ENCODE measurements around the gene ATP5PD.
"Not testable (repeated sequence)": the region's sequence is repeated elsewhere in the genome, so short reads cannot be mapped to it uniquely, and the experiment has no call there.

ATP5PD gene

DNA sequence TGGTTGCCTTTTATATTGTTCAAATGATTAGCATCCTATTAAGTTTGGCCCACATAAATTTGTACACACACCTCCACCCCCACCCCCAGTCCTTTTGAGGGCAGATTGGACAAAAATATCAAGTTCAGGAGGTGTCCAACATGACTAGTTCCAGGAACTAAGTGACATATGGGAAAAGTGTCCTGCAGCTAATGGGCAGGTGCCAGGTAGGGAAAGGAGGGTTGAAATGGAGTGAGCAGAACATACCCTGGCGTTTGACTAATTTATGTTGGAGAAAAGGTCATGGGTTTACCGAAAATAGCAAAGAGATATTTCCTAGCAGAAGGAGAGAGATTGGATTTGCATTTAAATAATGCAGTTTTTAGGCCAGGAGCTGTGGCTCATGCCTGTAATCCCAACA is 5.2 kb upstream of the ATP5PD start:
- DNase-seq (ENCODE audit: low read depth), result no peak

DNA sequence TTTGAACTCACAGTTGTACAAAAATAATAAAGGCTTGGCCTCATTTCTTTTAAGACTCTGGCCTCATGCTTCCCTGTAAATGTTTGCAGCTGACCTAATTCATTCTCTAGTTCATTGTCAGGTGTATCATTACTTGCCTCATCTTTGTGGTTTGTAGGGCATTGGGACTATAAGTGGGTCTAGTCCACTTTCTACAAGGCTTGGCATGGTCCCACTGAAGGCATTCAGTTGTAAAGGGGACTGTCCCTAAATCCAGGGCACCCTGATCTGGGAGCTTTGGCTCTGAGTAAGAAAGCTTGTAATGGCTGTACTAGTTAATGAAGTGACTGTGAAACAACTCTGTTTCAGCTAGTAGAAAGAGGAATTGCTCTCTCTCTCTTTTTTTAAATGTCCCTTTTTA is 2.9 kb upstream of the ATP5PD start:
- DNase-seq (ENCODE audit: low read depth), result no peak

DNA sequence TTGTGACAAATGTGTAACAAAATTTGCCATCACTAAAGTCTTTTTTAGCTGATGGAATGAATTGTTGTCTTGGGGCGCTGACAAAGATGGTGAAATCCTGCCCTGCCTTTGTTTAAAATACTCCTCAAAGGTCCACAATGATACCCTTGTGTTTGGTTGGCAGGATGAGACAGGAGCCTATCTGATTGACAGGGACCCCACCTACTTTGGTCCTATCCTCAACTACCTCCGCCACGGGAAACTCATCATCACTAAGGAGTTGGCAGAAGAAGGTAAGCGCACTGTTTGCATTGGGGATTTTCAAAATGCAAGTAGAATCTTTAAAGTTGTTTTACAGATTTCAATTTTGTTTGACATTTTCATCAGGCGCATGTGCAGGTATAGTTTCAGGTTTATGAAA is 2.3 kb upstream of the ATP5PD start:
- DNase-seq (ENCODE audit: low read depth), result no peak

DNA sequence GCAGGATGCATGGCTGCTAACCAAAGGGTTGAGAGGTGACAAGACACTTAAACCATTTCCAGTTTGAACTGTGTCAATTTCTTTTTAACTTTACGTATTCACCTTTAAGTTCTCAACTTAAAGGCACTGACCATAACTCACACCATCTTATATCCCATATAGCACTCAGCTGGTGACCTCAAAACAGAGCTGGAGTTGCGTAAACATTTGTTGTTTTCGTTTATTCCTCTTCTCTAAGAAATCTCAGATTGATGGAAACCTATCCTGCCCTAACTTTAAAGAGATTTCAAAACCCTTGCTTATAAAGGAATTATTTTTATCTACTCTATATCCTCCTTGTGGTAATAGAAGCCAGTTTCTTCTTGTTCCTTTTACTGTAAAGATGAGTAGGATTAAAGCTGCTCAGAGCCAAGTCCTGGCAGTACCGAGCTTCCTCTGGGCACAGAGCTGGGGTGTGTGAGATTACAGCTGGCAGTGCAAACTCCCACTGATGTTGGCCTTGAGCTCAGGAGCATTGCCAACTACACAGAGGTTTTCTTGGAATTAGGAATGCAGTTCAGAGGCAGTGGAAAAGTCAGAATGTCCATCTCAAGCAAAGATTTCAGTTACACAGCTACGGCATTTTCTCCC is 1.6 kb upstream of the ATP5PD start:
- DNase-seq (ENCODE audit: low read depth), result no peak

DNA sequence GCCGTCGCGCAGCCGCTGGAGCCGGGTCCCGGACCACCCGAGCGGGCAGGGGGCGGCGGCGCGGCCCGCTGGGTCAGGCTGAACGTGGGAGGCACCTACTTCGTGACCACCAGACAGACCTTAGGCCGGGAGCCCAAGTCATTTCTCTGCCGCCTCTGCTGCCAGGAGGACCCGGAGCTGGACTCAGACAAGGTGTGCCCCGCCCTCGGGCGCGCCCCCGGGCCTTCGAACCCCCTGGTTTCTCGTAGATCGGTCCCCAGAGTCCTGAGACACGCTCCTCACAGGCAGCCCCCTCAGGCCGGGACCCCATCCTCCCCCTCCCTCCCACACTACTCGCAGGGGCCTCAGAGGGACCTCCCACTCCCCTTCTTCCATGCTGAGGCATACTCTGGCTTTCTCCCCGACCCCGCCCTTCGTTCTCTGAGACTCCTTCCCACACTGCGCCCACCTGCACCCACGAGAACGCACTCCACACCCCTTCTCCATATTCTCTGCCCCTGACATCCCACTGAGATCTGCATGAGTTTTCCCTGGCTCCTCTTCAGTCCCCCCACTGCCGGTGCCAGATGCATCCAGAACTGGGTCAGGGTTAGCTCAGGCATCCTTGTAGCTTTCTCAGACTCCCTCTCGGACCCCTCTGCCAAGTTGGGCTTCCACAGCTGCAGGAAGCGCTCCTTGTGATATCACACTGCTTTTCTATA is 779 bp upstream of the ATP5PD start:
- DNase-seq (ENCODE audit: low read depth), result no peak

DNA sequence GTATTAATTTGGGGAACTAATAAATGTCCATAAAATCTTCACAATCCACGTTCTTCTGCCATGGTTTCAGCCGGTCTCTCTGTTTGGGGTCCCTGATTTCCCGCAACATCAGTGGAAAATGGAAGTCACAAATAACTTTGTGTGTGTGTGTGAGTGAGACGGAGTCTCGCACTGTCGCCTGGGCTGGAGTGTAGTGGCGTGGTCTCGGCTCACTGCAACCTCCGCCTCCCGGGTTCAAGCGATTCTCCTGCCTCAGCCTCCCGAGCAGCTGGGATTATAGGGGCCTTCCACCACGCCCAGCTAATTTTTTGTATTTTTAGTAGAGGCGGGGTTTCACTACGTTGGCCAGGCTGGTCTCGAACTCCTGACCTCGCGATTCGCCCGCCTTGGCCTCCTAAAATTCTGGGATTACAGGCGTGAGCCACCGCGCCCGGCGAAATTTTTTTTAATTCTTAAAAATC is 793 bp downstream of the ATP5PD start:
- not testable (repeated sequence) for DNase-seq (ENCODE audit: low read depth)

DNA sequence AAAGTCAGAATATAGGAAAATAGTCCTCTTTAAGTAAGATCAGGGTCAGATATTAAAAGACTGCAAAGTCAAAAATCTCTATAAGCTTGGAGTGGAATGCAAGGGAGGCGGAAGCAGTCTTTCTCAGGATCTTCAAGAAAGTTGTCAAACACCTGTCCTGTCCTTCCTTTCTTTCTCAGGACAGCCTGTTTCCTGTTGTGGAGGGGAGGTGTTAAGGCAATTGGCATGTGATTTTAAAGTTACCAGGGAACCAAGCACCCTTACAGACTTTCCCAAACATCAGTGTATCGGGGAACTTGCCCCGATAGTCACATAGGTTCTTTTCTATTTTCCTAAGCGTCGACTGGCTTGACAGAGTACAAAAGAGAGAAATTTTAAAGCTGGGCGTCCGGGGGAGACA is 2.1 kb downstream of the ATP5PD start:
- DNase-seq (ENCODE audit: low read depth), result no peak

DNA sequence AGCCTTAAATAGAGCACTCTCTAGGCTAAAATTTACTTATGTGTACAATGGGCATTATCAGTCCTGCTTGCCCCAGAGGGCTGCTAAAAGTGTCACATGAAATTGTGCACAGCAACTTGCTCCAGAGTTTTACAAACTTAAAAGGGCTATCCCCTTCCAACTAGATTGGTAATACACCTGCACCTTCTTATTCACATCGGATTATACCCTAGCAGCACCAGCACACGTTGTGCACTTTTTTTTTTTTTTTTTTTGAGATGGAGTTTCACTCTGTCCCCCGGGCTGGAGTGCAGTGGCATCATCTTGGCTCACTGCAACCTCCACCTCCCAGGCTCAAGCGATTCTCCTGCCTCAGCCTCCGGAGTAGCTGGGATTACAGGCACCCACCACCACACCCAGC is 3.0 kb downstream of the ATP5PD start:
- DNase-seq (ENCODE audit: low read depth), result not testable (repeated sequence)

DNA sequence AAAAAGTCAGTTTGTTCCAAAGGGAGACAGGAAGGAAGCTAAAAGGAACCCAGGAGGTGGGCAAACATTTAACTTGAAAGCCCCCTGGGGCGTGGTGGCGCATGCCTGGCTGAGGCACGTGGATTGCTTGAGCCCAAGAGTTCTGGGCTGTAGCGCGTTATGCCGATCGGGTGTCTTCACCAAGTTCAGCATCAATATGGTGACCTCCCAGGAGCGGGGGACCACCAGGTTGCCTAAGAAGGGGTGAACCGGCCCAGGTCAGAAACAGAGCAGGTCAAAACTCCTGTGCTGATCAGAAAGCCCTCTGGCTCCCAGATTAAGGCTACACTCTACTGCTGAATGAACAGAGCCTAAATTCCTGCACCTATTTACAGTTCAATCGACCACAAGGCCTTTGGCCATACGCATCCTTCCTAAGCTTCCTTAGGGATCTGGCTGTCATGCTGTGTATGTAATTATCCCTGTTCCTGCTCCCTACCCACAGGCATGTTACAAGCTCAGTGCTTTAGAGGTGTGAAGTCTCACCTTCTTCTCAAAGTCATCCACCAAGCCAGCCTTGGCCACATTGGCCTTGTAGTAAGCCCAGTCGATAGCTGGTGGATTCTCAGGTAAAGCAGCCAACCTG is 5.0 kb downstream of the ATP5PD start:
- no peak for DNase-seq (ENCODE audit: low read depth)

DNA sequence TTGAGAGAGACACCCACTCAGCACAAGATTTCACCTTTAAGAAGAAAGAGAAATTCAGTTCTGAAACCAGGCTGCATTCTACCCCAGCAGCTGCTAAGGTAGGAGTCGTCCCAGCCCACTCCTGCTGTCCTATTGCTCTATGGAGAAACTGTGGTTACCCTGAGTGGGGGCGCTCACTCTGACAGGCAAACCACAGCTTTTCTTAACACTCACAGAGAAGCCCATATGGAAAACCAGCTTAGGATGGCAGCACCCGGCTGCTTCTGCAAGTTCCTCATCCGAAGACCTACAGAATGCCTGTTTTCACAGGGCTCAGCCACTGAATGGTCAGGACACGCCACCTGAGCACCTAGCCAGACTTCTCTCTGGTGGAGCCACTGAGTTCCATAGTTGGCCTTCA is 7.5 kb downstream of the ATP5PD start:
- no peak for DNase-seq (ENCODE audit: low read depth)

DNA sequence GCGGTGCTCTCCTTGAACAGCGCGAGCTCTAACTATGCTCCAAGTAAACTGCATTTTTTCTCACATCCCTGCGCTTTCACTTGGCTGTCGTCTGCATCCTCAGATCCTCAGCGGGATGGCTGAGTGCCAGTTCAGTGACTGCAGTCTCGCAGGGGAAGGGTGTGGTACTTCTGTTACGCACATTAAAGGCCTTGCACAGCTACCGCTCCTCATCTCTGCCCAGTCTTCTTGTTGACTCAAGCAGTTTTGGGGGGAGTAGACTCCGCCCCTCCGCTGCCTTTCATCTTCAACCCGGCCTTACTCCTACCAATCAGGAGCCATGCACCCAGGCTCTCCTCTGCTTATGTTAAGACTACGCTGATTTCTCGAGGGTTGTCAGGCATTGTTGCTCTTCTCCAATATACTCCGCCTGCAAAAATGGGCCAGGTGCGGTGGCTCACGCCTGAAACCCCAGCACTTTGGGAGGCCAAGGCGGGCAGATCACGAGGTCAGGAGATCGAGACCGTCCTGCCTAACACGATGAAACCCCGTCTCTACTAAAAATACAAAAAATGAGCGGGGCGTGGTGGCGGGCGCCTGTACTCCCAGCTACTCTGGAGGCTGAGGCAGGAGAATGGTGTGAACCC is 10.0 kb downstream of the ATP5PD start:
- DNase-seq (ENCODE audit: low read depth), result peak; percentile 67

DNA sequence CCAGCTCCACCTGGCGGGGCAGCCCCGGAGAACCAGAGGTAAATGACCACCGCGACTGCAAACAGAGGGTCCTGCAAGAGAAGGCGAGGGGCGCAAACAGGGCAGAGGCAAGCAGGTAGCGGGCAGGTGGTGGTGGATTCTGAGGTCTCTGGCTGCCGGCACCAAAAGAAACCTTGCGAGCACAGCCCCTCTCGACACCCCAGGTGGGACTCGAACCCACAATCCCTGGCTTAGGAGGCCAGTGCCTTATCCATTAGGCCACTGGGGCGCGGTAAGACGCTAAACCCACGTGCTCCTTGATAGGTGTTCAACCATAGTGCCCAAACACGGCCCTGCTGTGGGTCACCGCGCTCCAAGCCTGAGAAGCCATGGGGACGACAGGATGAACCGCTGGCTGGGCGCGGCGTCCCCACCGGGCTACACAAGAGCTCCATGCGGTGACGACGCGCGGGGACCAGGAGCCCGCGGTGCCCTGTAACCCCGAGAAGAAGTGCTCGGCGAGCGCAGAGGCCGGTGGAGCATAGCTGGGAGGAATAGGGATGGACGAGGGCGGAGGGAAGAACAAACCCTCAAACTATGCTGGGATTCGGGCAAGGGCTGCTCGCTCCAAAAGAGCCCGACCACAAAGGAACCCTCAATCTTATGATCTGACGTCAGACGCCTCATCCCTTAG is 12.4 kb downstream of the ATP5PD start:
- peak; percentile 61 for DNase-seq (ENCODE audit: low read depth)

DNA sequence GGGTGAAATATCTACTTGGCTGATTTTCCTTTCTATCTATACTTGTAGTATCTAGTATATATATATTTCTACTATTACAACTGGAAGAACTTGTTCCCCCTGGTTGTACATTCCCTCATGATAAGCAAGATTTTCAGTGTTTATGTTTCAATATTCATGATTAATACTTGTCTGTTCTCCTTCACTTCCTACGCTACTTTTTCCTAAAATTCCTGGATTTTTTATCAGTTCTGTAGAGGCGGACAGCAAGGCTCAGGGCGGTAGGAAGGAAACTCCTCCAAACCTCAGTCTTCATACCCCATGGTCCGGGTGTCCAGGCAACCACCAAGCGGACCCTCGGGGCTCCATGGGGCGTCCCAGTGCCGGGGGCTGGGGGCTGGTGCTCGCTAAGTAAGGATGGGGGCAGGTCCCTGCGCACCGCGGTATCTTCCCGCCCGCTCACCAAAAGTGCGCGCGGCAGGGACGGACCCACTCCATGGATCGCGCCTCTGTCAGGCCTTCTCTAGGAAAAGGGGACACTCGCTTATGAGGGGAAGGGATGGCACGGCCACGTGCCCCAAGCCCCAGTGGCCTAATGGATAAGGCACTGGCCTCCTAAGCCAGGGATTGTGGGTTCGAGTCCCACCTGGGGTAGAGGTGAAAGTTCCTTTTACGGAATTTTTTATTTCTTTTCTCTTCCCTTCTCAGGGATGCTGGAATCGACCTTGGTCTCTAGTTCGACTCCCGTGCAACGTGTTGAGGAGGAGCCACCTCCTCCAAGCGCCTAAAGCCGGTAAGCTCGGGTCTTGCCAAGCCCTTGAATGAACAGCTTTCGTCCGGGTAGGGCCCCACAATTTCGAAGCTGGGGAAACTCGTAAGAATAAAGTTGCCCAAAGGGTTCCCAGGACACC is 13.2 kb downstream of the ATP5PD start:
- peak; percentile 66 for DNase-seq (ENCODE audit: low read depth)

DNA sequence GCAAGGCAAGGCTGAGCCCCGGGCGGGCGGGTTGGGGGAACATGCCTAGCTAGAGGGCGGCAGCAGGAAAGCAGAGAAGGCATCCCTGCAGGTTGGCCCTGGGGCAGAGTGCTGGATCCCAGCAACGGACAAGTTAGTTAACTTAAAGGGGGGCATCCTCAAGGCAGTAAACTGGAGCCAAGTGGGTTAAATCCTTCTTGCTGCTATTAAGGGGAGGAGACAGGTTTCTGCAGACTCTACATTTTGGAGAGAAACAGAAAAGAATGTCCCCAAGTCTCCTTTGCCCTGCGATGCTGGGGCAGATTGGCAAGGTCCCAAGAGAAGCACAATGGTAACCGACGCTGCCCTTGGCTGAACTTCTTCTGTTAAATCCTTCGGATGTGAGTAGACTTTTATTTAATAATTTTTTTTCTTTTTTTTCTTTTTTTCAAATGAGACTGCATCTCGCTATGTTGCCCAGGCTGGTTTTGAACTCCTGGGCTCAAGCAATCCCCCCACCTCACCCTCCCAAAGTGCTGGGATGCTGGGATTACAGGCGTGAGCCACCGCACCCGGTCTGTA is 14.0 kb downstream of the ATP5PD start:
- DNase-seq (ENCODE audit: low read depth), result no peak

DNA sequence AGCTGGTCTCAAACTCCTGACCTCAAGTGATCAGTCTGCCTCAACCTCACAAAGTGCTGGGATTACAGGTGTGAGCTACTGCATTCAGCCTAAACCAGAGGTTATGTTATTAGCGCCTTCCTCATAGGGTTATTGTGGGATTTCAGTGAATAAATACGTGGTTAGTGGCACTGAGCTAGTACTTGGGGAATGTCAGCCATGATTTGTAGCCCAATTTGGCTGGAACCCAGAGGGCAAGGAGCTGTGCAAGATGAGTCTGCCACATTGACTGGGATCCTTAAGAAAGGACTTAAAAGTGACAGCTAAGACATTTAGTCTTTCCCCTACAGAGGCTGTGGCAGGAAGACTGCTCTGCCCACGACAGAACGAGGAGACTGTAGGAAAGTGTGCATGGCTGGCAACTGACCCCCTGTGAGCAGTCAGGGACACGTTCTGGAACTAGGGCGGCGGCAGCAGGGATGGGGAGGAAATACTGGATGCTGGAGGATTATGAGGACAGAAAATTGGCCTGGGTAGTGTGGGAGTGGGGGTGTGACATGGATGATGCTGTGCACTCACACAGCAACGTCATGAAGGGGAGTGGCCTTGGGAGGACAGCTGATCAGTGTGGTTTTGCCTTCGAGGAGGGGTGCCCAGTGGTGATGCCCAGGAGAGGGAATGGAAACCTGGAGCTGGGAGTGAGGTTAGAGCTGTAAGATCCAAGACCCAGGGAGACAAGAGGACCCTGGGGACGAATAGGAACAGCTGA is 14.6 kb downstream of the ATP5PD start:
- no peak for DNase-seq (ENCODE audit: low read depth)

DNA sequence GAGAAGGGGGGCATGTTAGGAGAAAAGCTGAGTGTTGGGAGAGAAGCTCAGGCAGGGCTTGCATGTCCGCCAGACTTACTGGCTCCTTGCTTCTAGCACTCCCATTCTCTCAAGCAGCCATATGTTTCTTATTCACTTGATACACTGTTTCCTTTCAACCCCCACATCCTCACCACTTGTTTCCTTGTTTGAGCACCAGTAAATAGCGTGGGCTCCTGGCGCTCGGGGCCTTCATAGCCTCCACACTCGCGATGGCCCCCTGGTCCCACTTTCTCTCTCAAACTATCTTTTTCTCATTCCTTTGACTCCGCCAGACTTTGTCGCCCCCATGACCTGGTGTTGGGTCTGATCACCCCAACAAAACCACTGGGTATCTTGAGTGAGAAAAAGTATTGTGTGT is 16.6 kb downstream of the ATP5PD start:
- DNase-seq (ENCODE audit: low read depth), result no peak

DNA sequence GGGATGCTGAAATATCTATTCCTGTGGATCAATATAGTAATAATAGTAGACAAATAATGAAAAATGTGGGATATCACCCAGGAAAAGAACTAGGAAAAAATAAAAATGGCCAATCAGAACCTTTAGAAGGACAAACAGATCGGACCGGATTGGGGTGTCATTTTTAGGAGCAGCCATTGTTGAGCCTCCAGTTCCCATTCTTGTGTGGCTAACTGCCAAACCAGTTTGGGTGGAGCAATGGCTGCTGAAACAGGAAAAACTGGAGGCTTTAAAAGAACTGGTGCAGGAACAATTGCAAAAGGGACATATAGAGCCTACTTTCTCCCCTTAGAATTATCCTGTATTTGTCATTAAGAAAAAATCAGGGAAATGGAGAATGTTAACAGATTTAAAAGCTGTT is 20.1 kb downstream of the ATP5PD start:
- not testable (repeated sequence) for DNase-seq (ENCODE audit: low read depth)

DNA sequence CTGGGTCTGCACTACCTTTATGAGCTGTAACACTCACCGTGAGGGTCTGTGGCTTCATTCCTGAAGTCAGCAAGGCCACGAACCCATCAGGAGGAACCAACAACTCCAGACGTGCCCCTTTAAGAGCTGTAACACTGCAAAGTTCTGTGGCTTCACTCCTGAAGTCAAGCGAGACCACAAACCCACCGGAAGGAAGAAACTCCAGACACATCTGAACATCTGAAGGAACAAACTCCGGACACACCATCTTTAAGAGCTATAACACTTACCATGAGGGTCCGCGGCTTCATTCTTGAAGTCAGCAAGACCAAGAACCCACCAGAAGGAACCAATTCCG is 21.4 kb downstream of the ATP5PD start:
- not testable (repeated sequence) for DNase-seq (ENCODE audit: low read depth)

DNA sequence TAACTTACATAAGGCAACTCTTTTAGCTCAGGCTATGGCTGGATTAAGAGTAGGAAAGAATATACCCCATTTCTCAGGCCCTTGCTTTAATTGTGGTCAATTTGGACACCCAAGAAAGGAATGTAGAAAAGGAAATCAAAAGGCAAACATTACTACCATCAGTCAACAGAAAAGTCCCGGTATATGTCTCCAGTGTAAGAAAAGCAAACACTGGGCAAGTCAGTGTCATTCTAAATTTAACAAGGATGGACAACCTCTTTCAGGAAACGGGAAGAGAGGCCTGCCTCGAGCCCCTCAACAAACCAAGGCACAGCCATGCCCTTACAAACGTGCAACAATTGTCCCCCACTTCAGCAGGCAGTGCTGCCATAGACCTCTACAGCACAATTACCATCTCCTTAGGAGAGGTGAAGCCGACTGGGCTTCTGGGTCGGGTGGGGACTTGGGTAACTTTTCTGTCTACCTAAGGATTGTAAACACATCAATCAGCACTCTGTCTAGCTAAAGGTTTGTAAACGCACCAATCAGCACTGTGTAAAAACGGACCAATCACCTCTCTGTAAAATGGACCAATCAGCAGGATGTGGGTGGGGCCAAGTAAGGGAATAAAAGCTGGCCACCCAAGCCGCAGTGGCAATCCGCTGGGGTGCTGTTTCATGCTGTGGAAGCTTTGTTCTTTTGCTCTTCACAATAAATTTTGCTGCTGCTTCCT is 21.9 kb downstream of the ATP5PD start:
- no peak for DNase-seq (ENCODE audit: low read depth)

Data from stimulated activated CD8-positive, alpha-beta memory T cell treated with anti-CD3 and anti-CD28 coated beads, Interleukin-15, amount 100 ng/mL, for 1 hour (primary cell).